Nephron progenitor cell (in vitro differentiated cells): ENCODE results near the gene KLF9.
A peak's percentile ranks its signal among the peaks of the same experiment; 100 is the strongest.

Experiments
- DNase-seq: peaks from one replicate; pipeline ENCODE4 v3.0.0; 2021
- H3K27ac Mint-ChIP-seq: 2 replicates; pipeline ENCODE4 v1.8.0; 2021; ENCODE audit warnings: mild to moderate bottlenecking, moderate library complexity, mixed read lengths
- H3K27me3 Mint-ChIP-seq: 2 replicates; pipeline ENCODE4 v1.8.0; 2021; ENCODE audit warnings: mild to moderate bottlenecking, low read depth, mixed read lengths; ENCODE audit not compliant: poor library complexity
- H3K36me3 Mint-ChIP-seq: 2 replicates; pipeline ENCODE4 v1.8.0; 2021; ENCODE audit warnings: low read depth, mixed read lengths
- H3K4me1 Mint-ChIP-seq: 2 replicates; pipeline ENCODE4 v1.8.0; 2021; ENCODE audit warnings: mixed read lengths
- H3K4me3 Mint-ChIP-seq: 2 replicates; pipeline ENCODE4 v1.8.0; 2021; ENCODE audit warnings: mild to moderate bottlenecking, moderate library complexity, mixed read lengths
- H3K9me3 Mint-ChIP-seq: 2 replicates; pipeline ENCODE4 v1.8.0; 2021; ENCODE audit warnings: mild to moderate bottlenecking, moderate library complexity, mixed read lengths
- TF ChIP-seq, protein P1 (sequence below): fragments of 200-600 bp; sonication (generic); IDR thresholded peaks from 2 replicates; pipeline ENCODE4 v1.5.0; 2021; ENCODE audit warnings: antibody characterized with exemption

The KLF9 gene

DNA sequence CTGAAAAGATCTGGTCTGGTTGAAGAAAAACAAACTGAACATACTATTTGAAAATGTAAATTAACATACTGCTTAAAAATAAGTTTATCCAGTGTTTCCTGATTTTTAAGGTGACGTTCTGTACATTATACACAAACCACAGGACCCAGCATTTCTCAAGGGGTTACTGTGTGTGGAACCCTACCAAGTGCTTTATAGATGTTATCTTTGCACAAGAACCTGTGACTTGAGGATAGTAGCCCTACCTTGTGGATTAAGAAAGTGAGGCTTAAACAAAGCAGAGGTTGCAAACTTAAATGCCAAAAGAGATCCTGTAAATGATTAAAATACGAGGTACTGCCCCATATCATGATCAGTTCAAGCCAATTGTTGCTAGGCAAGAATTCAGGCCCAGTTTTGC, 4.7 kb downstream of the KLF9 start:
- Mint-ChIP-seq H3K27ac (no peak overlapping the region), H3K36me3 (no peaks in the 10 kb centered on the region), H3K4me1 (peaks cover 71% of the 10 kb centered on the region), H3K9me3 (no peaks in the 10 kb centered on the region), H3K4me3 (no peak overlapping the region), H3K27me3 (peaks cover 50% of the 10 kb centered on the region)
- no peak for DNase-seq
- TF ChIP-seq, protein P1, sequence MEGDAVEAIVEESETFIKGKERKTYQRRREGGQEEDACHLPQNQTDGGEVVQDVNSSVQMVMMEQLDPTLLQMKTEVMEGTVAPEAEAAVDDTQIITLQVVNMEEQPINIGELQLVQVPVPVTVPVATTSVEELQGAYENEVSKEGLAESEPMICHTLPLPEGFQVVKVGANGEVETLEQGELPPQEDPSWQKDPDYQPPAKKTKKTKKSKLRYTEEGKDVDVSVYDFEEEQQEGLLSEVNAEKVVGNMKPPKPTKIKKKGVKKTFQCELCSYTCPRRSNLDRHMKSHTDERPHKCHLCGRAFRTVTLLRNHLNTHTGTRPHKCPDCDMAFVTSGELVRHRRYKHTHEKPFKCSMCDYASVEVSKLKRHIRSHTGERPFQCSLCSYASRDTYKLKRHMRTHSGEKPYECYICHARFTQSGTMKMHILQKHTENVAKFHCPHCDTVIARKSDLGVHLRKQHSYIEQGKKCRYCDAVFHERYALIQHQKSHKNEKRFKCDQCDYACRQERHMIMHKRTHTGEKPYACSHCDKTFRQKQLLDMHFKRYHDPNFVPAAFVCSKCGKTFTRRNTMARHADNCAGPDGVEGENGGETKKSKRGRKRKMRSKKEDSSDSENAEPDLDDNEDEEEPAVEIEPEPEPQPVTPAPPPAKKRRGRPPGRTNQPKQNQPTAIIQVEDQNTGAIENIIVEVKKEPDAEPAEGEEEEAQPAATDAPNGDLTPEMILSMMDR: no peak

DNA sequence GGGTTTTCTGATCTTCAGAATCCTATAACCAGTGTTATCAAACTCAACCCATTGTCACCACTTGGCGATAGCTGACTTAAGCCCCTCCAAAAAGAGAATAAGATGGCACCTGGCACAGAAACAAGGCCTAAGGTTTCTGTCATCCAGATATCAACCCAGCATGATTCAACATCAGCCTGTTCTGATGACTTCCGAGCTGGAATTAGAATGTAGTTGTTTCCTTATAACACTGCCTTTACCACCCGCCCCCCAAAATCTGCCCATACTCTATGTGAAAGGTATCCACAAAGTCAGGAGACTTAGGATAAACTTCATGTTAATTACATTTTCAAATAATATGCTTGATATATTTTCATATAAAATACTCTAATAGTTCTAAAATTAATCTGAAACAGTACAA, 5.2 kb downstream of the KLF9 start:
- H3K36me3 Mint-ChIP-seq: no peaks in the 10 kb centered on the region
- no peak for DNase-seq
- H3K27me3 Mint-ChIP-seq: peaks cover 45% of the 10 kb centered on the region
- H3K4me1 Mint-ChIP-seq: peaks cover 67% of the 10 kb centered on the region
- no peaks in the 10 kb centered on the region for H3K9me3 Mint-ChIP-seq
- H3K27ac Mint-ChIP-seq: no peak overlapping the region
- H3K4me3 Mint-ChIP-seq: no peak overlapping the region
- TF ChIP-seq, protein P1: no peak

GRCh38 chr9:70408393-70409040, 5.9 kb downstream of the KLF9 start:
- H3K27me3 Mint-ChIP-seq: peaks cover 37% of the 10 kb centered on the region
- TF ChIP-seq, protein P1: no peak
- H3K9me3 Mint-ChIP-seq: no peaks in the 10 kb centered on the region
- H3K27ac Mint-ChIP-seq: no peak overlapping the region
- DNase-seq: no peak
- no peaks in the 10 kb centered on the region for H3K36me3 Mint-ChIP-seq
- H3K4me3 Mint-ChIP-seq: no peak overlapping the region
- peaks cover 59% of the 10 kb centered on the region for H3K4me1 Mint-ChIP-seq

DNA sequence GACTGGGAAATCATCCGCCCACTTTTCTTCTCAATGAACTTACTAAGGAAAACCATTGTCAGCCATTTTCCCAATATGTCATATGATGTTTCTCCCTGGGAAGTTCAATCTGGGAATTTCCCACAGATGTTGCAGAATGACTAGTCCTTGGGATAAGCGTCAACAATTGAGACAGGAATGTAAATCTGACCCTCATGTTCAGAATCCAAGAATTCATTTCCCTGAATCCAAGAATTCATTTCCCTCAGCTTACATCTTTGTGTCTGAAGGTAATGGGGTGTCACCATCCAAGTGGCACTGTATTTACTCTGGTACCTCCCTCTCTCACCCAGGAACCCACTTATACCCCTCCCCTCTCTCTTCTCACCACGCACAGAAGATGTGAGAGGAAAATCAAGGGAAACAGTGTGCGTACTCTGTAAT, 7.4 kb downstream of the KLF9 start:
- DNase-seq: no peak
- H3K36me3 Mint-ChIP-seq: no peaks in the 10 kb centered on the region
- no peaks in the 10 kb centered on the region for H3K9me3 Mint-ChIP-seq
- H3K27me3 Mint-ChIP-seq: peaks cover 27% of the 10 kb centered on the region
- peak overlapping the region; percentile 23 for H3K27ac Mint-ChIP-seq
- TF ChIP-seq, protein P1: no peak
- peak overlapping the region; percentile 2 for H3K4me3 Mint-ChIP-seq
- H3K4me1 Mint-ChIP-seq: peaks cover 51% of the 10 kb centered on the region

GRCh38 chr9:70406434-70406862, 8.0 kb downstream of the KLF9 start:
- TF ChIP-seq, protein P1: no peak
- DNase-seq: peak; percentile 47
- Mint-ChIP-seq H3K27me3 (peaks cover 21% of the 10 kb centered on the region), H3K27ac (peak overlapping the region; percentile 68), H3K4me1 (peaks cover 46% of the 10 kb centered on the region), H3K36me3 (no peaks in the 10 kb centered on the region), H3K9me3 (no peaks in the 10 kb centered on the region), H3K4me3 (peak overlapping the region; percentile 57)

GRCh38 chr9:70405808-70406433, 8.5 kb downstream of the KLF9 start:
- H3K27ac Mint-ChIP-seq: peak overlapping the region; percentile 68

More at GRCh38 chr9:70405808-70406433, 8.5 kb downstream of the KLF9 start:
- Mint-ChIP-seq H3K27me3 (peaks cover 16% of the 10 kb centered on the region), H3K36me3 (no peaks in the 10 kb centered on the region), H3K4me3 (peak overlapping the region; percentile 57), H3K9me3 (no peaks in the 10 kb centered on the region), H3K4me1 (peaks cover 41% of the 10 kb centered on the region)
- DNase-seq: no peak
- TF ChIP-seq, protein P1: no peak
